Neural cell (in vitro differentiated cells): Measurements from ENCODE around the gene KCNA4.
"Not testable (repeated sequence)": the region's sequence is repeated elsewhere in the genome, so short reads cannot be mapped to it uniquely, and the experiment has no call there.

Experiments used
- EZH2 ChIP-seq: fragments of 200-600, 300-800 bp; shearing (Covaris generic), sonication (generic); IDR thresholded peaks from 2 replicates; pipeline ENCODE4 v1.6.1; 2014; ENCODE audit warnings: antibody characterized with exemption, low read length, borderline replicate concordance, mild to moderate bottlenecking; ENCODE audit not compliant: insufficient read depth, poor library complexity, severe bottlenecking
- TAF1 ChIP-seq: IDR thresholded peaks from 2 replicates; pipeline ENCODE4 v1.6.1; 2012; ENCODE audit warnings: low read depth
- TF ChIP-seq, protein P1 (sequence below): fragments of 450-650 bp; IDR thresholded peaks from 2 replicates; pipeline ENCODE4 v1.5.1; 2014; ENCODE audit warnings: antibody characterized with exemption, mild to moderate bottlenecking, moderate library complexity; ENCODE audit not compliant: poor library complexity, severe bottlenecking

DNA sequence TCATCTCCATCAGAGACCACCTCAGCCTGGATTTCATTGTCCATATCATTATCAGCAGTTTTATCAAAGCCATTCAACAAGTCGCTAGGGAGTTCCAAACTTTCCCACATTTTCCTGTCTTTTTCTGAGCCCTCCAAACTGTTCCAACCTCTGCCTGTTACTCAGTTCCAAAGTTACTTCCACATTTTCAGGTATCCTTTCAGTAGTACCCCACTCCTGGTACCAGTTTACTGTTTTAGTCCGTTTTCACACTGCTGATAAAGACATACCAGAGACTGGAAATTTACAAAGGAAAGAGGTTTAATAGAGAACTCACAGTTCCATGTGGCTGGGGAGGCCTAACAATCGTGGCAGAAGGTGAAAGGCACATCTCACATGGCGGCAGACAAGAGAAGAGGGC, 17.9 kb upstream of the KCNA4 start:
- TF ChIP-seq, protein P1, sequence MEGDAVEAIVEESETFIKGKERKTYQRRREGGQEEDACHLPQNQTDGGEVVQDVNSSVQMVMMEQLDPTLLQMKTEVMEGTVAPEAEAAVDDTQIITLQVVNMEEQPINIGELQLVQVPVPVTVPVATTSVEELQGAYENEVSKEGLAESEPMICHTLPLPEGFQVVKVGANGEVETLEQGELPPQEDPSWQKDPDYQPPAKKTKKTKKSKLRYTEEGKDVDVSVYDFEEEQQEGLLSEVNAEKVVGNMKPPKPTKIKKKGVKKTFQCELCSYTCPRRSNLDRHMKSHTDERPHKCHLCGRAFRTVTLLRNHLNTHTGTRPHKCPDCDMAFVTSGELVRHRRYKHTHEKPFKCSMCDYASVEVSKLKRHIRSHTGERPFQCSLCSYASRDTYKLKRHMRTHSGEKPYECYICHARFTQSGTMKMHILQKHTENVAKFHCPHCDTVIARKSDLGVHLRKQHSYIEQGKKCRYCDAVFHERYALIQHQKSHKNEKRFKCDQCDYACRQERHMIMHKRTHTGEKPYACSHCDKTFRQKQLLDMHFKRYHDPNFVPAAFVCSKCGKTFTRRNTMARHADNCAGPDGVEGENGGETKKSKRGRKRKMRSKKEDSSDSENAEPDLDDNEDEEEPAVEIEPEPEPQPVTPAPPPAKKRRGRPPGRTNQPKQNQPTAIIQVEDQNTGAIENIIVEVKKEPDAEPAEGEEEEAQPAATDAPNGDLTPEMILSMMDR: not testable (repeated sequence)
- TF ChIP-seq EZH2, TAF1: not testable (repeated sequence)
